GM10266 (cell line): ENCODE results near the gene CDH3.

ENCODE experiments used
- DNase-seq: peaks from one replicate; pipeline ENCODE4 v3.0.0; 2012; ENCODE audit errors: extremely low spot score
- CTCF ChIP-seq: IDR thresholded peaks from 2 replicates; pipeline ENCODE4 v1.5.1; 2012; ENCODE audit warnings: mild to moderate bottlenecking, low read depth; ENCODE audit not compliant: control insufficient read depth, insufficient read depth; ENCODE audit errors: missing control alignments

CDH3 gene

GRCh38 chr16:68617734-68618133 is 27.4 kb upstream of the CDH3 start:
- no peak for TF ChIP-seq CTCF
- no peak for DNase-seq

- DNase-seq, result no peak
- no peak for TF ChIP-seq CTCF
Measured at GRCh38 chr16:68626557-68626956, 18.6 kb upstream of the CDH3 start.

GRCh38 chr16:68627951-68628425 is 17.1 kb upstream of the CDH3 start:
- TF ChIP-seq CTCF, result no peak

GRCh38 chr16:68629351-68629910 is 15.7 kb upstream of the CDH3 start:
- no peak for TF ChIP-seq CTCF
- no peak for DNase-seq

More at GRCh38 chr16:68627951-68628425, 17.1 kb upstream of the CDH3 start:
- no peak for DNase-seq

- DNase-seq, result no peak
- no peak for TF ChIP-seq CTCF
Measured at GRCh38 chr16:68636064-68636560, 9.0 kb upstream of the CDH3 start.

GRCh38 chr16:68636818-68637217 is 8.3 kb upstream of the CDH3 start:
- no peak for DNase-seq
- no peak for TF ChIP-seq CTCF

GRCh38 chr16:68640972-68641371 is 4.1 kb upstream of the CDH3 start:
- no peak for DNase-seq

More at GRCh38 chr16:68640972-68641371, 4.1 kb upstream of the CDH3 start:
- no peak for TF ChIP-seq CTCF
